ENCODE results near the gene FGF16. TPM values are rescaled to one million over a fixed set of nuclear protein-coding genes. Genes with fewer than 3 reads are reported as not detected.
A peak's percentile ranks its signal among the peaks of the same experiment; 100 is the strongest.
"Not testable (repeated sequence)": the region's sequence is repeated elsewhere in the genome, so short reads cannot be mapped to it uniquely, and the experiment has no call there.

FGF16 gene
- not detected for polyA plus RNA-seq
- long read RNA-seq, donor 1, result 0 reads
- long read RNA-seq, donor 2, result 0 reads
- long read RNA-seq, donor 3, result 0 reads
- long read RNA-seq, donor 4, result 0 reads
- long read RNA-seq, donor 5, result 0 reads
- long read RNA-seq, donor 6, result 0 reads
- long read RNA-seq, donor 7, result 0 reads
- long read RNA-seq, donor 8, result 0 reads
- long read RNA-seq, donor 9, result 0 reads
- long read RNA-seq, donor 10, result 0 reads
- long read RNA-seq, donor 11, result 0 reads

DNA sequence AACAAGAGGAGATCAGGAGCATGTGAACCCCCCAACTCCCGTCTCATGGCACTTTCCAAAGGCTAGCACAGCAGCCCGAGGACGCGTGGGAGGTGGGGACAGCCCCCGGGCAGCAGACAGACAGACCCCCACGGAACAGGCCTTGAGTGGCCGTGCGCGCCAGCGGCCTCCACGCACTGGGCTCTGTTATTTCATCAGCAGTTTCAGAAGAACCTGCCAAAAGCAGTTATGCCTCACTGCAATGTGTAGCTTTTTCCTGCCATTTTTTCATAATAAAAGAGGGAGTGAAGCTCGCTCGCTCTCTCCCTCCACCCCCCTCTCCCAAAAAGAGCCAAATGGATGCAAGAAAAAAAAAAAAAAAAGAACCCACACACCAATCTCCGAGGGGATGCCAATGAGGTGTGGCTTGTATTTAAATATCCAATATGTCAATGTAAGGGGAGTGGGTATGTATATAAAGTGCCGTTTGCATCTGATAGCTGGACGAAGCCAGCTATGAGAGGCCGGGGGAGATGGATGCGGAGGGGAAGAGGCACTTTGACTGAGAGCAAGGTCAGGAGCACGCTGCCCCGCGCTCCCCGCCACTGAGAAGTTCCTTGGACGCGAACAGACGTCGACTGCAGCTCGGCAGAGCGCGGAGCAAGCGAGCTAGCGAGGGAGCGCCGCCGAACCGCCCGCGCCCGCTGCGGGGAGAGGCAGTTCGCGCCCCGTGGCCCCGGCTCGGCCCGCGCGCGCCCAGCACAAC is at the start of gene FGF16:
TSS of gene FGF16 (plus strand) at position 482 of the 745 bp plus-strand sequence. CDS start 286 bp downstream, outside the sequence.
- WGBS (ENCODE audit: insufficient coverage, low lambda C conversion rate), result no CpG with 5 or more reads among the region's 48 CpGs
- H3K27me3 ChIP-seq (ENCODE audit: control insufficient read depth, insufficient read depth, low read length), result peaks cover 27% of the 10 kb centered on the region
- H3K27ac ChIP-seq (ENCODE audit: low read length), result no peak within 1 kb of the TSS
- H3K36me3 ChIP-seq (ENCODE audit: control insufficient read depth, insufficient read depth, low read length), result no peaks in the 10 kb centered on the region
- peak in 1 of 2 donors; percentile 3 for DNase-seq
- no peaks in the 10 kb centered on the region for H3K9me3 ChIP-seq (ENCODE audit: control insufficient read depth, low read depth, low read length)
- no peaks in the 10 kb centered on the region for H3K4me1 ChIP-seq (ENCODE audit: control insufficient read depth, insufficient read depth, low read length)
- H3K4me3 ChIP-seq (ENCODE audit: low read length), result peak within 1 kb of the TSS; percentile 13

DNA sequence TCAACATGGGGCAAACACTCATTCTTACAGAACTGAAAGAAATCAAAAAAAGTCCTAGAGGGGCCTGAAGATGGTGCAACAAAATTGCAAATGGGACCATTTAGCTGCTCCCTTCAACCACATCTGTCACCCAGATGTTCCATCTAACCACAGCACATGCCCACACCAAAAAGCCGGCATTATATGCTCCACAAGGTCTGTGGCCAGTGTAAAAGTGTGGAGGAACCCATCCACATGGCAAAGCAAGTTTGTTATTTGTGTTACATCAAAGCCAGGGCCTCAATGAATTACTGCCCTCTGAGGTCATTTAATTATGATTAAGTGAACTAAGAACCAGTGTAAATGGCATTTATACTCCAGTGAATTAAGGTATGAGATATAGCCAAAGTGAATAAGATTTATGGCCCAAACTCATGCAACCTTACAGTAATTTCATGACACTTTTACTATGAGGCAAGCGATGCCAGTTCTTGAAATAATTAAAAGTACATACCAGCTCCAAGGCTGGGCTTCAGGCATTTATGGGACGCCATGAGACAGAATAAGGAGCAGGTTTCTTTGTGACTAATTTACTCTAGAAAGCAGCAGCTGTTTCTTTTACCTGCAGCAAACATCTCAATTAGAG is 48.7 kb upstream of the FGF16 start:
- Histone ChIP-seq H3K4me1 (ENCODE audit: control insufficient read depth, insufficient read depth, low read length) (no peaks in the 10 kb centered on the region), H3K4me3 (ENCODE audit: low read length) (no peak overlapping the region), H3K36me3 (ENCODE audit: control insufficient read depth, insufficient read depth, low read length) (no peaks in the 10 kb centered on the region), H3K27ac (ENCODE audit: low read length) (no peak overlapping the region), H3K27me3 (ENCODE audit: control insufficient read depth, insufficient read depth, low read length) (no peaks in the 10 kb centered on the region), H3K9me3 (ENCODE audit: control insufficient read depth, low read depth, low read length) (no peaks in the 10 kb centered on the region)
- no peak for DNase-seq
- no CpG with 5 or more reads among the region's 3 CpGs for whole genome bisulfite sequencing (ENCODE audit: insufficient coverage, low lambda C conversion rate)

DNA sequence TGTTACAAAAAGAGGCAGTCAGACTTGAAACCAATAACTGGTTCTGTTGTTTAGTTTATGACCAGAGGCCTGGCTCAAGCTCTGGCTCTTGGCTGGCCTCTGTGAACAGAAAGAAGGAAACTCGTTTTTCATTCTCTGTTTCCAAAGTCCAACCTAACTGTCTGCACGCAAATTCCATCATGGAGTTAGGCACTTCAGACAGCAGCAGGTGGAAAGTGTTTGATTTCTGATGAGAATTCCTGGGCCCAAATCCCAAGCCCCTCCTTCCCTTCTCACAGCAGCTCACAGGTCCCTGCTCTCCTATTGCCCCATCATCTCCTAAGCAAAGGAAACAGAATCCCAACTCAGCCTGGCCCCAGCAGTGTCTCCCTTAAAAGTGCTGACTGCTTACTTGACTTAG is 42.8 kb upstream of the FGF16 start:
- WGBS (ENCODE audit: insufficient coverage, low lambda C conversion rate), result no CpG with 5 or more reads among the region's 2 CpGs
- peak in 1 of 2 donors; percentile 4 for DNase-seq
- Histone ChIP-seq H3K9me3 (ENCODE audit: control insufficient read depth, low read depth, low read length) (no peaks in the 10 kb centered on the region), H3K4me3 (ENCODE audit: low read length) (no peak overlapping the region), H3K27ac (ENCODE audit: low read length) (no peak overlapping the region), H3K27me3 (ENCODE audit: control insufficient read depth, insufficient read depth, low read length) (no peaks in the 10 kb centered on the region), H3K36me3 (ENCODE audit: control insufficient read depth, insufficient read depth, low read length) (no peaks in the 10 kb centered on the region), H3K4me1 (ENCODE audit: control insufficient read depth, insufficient read depth, low read length) (no peaks in the 10 kb centered on the region)

DNA sequence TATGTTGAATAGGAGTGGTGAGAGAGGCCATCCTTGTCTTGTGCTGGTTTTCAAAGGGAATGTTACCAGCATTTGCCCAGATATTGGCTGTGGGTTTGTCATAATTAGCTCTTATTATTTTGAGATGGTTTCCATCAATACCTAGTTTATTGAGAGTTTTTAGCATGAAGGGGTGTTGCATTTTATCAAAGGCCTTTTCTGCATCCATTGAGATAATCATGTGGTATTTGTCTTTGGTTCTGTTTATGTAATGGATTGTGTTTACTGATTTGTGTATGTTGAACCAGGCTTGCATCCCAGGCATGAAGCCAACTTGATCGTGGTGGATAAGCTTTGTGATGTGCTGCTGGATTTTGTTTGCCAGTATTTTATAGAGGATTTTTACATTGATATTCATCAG is 39.4 kb upstream of the FGF16 start:
- not testable (repeated sequence) for H3K36me3 ChIP-seq (ENCODE audit: control insufficient read depth, insufficient read depth, low read length); H3K27ac ChIP-seq (ENCODE audit: low read length); H3K27me3 ChIP-seq (ENCODE audit: control insufficient read depth, insufficient read depth, low read length); DNase-seq; H3K4me1 ChIP-seq (ENCODE audit: control insufficient read depth, insufficient read depth, low read length); H3K4me3 ChIP-seq (ENCODE audit: low read length); H3K9me3 ChIP-seq (ENCODE audit: control insufficient read depth, low read depth, low read length)
- no CpG with 5 or more reads among the region's 1 CpG for WGBS (ENCODE audit: insufficient coverage, low lambda C conversion rate)

DNA sequence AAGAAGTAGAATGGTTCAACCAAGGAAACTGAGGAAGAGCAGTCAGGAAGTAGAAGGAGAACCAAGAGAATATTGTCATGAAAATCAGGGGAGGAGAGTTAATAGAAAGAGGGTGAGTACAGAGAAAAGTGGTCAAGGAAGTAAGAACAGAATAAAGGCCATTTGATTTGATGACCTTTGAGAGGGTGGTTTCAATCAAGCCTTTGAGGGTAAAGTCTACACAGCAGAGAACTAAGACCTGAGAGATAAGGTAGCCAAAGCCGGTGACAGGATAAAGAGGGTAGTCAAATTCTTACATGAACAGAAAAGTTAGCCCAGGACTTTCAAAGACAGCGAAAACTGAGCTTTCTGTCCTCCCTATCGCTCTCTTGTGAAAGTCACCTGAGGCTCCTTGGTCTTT is 34.6 kb upstream of the FGF16 start:
- Histone ChIP-seq H3K27me3 (ENCODE audit: control insufficient read depth, insufficient read depth, low read length) (no peaks in the 10 kb centered on the region), H3K4me1 (ENCODE audit: control insufficient read depth, insufficient read depth, low read length) (no peaks in the 10 kb centered on the region), H3K4me3 (ENCODE audit: low read length) (no peak overlapping the region), H3K36me3 (ENCODE audit: control insufficient read depth, insufficient read depth, low read length) (no peaks in the 10 kb centered on the region), H3K9me3 (ENCODE audit: control insufficient read depth, low read depth, low read length) (no peaks in the 10 kb centered on the region), H3K27ac (ENCODE audit: low read length) (no peak overlapping the region)
- no peak for DNase-seq
- WGBS (ENCODE audit: insufficient coverage, low lambda C conversion rate), result no CpG with 5 or more reads among the region's 3 CpGs

DNA sequence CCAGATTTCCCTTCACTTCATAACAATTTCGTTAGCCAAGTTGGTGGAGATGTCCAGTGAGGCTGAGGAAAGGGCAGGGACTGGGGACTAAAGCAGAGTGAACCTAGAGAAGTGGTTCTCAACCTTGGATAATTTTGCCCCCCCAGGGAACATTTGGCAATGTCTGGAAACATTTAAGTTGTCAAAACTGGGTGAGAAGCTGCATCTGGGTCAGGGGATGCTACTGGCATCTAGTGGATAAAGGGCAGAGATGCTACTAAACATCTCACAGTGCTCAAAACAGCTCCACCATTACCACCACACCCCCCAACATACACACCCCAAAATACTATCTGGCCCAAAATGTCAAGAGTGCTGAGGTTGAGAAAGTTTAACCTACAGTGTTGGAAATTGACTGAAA is 32.0 kb upstream of the FGF16 start:
- H3K36me3 ChIP-seq (ENCODE audit: control insufficient read depth, insufficient read depth, low read length), result no peaks in the 10 kb centered on the region
- H3K9me3 ChIP-seq (ENCODE audit: control insufficient read depth, low read depth, low read length), result no peaks in the 10 kb centered on the region
- no CpG with 5 or more reads among the region's 1 CpG for WGBS (ENCODE audit: insufficient coverage, low lambda C conversion rate)
- H3K4me1 ChIP-seq (ENCODE audit: control insufficient read depth, insufficient read depth, low read length), result no peaks in the 10 kb centered on the region
- DNase-seq, result no peak
- H3K4me3 ChIP-seq (ENCODE audit: low read length), result no peak overlapping the region
- no peaks in the 10 kb centered on the region for H3K27me3 ChIP-seq (ENCODE audit: control insufficient read depth, insufficient read depth, low read length)
- no peak overlapping the region for H3K27ac ChIP-seq (ENCODE audit: low read length)

DNA sequence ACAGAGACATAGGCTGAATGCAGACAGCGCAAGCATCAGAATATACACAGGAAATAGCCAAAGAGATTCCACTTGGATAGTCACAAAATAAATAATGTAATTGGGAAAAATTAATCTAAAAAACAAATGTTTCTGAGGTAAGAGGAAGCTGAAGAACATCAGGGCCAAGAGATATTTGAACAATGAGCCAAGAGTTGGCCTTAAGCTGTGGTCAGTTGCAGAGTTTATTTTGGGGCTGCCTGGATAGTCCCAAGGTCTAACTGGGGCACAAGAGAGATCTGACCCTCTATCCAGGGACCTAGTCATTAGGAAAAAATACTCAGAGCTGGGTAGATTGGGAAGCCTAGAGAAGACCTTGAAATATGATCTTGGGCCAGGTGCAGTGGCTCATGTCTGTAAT is 31.3 kb upstream of the FGF16 start:
- Histone ChIP-seq H3K27ac (ENCODE audit: low read length) (no peak overlapping the region), H3K36me3 (ENCODE audit: control insufficient read depth, insufficient read depth, low read length) (no peaks in the 10 kb centered on the region), H3K9me3 (ENCODE audit: control insufficient read depth, low read depth, low read length) (no peaks in the 10 kb centered on the region), H3K27me3 (ENCODE audit: control insufficient read depth, insufficient read depth, low read length) (no peaks in the 10 kb centered on the region), H3K4me1 (ENCODE audit: control insufficient read depth, insufficient read depth, low read length) (no peaks in the 10 kb centered on the region), H3K4me3 (ENCODE audit: low read length) (no peak overlapping the region)
- DNase-seq, result no peak
- no CpG with 5 or more reads among the region's 1 CpG for WGBS (ENCODE audit: insufficient coverage, low lambda C conversion rate)

DNA sequence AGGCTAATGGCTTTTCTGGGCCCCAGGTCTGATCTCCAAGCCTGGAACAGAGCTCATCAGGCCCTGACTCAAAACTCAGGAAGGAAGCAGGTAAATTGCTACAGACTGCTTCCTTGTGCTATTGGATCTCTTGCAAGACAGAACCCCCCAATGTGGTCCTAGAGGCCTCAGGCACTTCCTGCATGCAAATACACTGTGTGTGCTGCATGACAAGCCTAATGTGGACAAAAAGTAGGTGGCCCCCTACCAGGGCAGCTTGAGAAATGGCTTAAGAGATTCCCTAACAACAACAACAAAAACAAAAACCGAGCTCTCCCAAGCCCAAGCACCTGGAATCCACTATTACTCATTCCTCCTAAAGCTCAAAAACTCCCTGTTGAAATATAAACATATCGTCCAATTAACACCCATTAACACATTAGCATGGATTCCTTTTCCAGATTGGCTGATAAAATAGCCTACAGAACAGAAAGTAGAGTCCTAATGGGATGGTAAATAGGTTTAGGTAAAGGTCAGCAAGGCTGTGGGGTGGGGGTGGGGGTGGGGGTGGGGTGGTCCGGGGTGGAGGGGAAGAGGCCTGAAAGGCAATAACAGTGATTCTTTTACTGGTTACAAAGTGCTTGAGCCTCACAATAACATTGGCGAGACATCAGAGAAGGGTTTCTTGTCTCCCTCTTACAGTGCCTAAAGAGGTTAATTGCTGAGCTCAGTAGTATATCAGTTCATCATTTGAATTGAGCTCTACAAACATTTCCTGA is 24.1 kb upstream of the FGF16 start:
- H3K4me3 ChIP-seq (ENCODE audit: low read length), result no peak overlapping the region
- H3K4me1 ChIP-seq (ENCODE audit: control insufficient read depth, insufficient read depth, low read length), result no peaks in the 10 kb centered on the region
- no peaks in the 10 kb centered on the region for H3K36me3 ChIP-seq (ENCODE audit: control insufficient read depth, insufficient read depth, low read length)
- no peaks in the 10 kb centered on the region for H3K27me3 ChIP-seq (ENCODE audit: control insufficient read depth, insufficient read depth, low read length)
- H3K9me3 ChIP-seq (ENCODE audit: control insufficient read depth, low read depth, low read length), result no peaks in the 10 kb centered on the region
- H3K27ac ChIP-seq (ENCODE audit: low read length), result no peak overlapping the region
- no peak for DNase-seq
- no CpG with 5 or more reads among the region's 4 CpGs for WGBS (ENCODE audit: insufficient coverage, low lambda C conversion rate)

DNA sequence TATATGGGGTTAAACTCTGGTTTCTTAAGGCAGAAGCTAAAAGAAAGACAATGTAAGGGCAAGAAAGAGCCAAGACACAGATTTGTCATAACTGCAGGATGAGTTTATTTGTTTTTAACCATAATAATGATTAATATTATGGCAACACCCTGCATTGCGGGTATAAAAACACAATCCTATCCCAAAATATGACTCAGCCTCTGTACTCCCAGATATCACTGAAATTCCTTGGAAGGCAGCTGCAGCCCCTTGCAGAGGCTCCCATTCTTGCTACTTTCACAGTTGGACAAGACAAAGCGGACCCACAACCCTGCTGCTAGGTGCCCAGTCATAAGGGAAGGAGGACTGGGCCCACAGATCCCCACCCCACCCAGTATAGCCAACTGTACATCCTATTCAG is 20.4 kb upstream of the FGF16 start:
- no peak overlapping the region for H3K4me3 ChIP-seq (ENCODE audit: low read length)
- H3K27ac ChIP-seq (ENCODE audit: low read length), result no peak overlapping the region
- DNase-seq, result no peak
- H3K27me3 ChIP-seq (ENCODE audit: control insufficient read depth, insufficient read depth, low read length), result no peaks in the 10 kb centered on the region
- no peaks in the 10 kb centered on the region for H3K36me3 ChIP-seq (ENCODE audit: control insufficient read depth, insufficient read depth, low read length)
- WGBS (ENCODE audit: insufficient coverage, low lambda C conversion rate), result no CpG with 5 or more reads among the region's 2 CpGs
- H3K9me3 ChIP-seq (ENCODE audit: control insufficient read depth, low read depth, low read length), result no peaks in the 10 kb centered on the region
- H3K4me1 ChIP-seq (ENCODE audit: control insufficient read depth, insufficient read depth, low read length), result no peaks in the 10 kb centered on the region

DNA sequence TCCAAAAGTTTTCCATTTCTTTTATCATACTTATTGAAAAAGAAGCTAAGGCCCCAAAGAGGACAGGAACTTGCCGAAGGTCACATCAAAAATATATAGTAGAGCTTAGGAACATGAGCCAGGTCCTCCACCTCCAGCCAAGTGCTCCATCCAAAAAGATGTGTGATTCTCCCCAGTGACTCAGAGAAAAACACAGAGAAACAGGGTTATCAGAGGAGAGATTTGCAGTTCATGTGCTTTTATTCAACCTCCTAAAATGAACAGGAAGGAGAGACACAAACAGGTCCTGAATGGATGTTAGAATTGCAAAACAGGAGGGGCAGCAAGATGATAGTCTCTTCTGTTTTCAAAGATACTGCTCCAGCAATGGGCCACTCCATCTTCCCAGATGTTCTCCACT is 19.6 kb upstream of the FGF16 start:
- no peaks in the 10 kb centered on the region for H3K9me3 ChIP-seq (ENCODE audit: control insufficient read depth, low read depth, low read length)
- H3K36me3 ChIP-seq (ENCODE audit: control insufficient read depth, insufficient read depth, low read length), result no peaks in the 10 kb centered on the region
- no peak overlapping the region for H3K4me3 ChIP-seq (ENCODE audit: low read length)
- no peaks in the 10 kb centered on the region for H3K27me3 ChIP-seq (ENCODE audit: control insufficient read depth, insufficient read depth, low read length)
- no peaks in the 10 kb centered on the region for H3K4me1 ChIP-seq (ENCODE audit: control insufficient read depth, insufficient read depth, low read length)
- H3K27ac ChIP-seq (ENCODE audit: low read length), result no peak overlapping the region
- no peak for DNase-seq
- WGBS (ENCODE audit: insufficient coverage, low lambda C conversion rate), result no CpG with 5 or more reads among the region's 1 CpG
